Endothelial cell of umbilical vein (primary cell): Measurements from ENCODE around the gene MINDY3. TPM values are rescaled to one million over a fixed set of nuclear protein-coding genes. Genes with fewer than 3 reads are reported as not detected.
"Not testable (repeated sequence)": the region's sequence is repeated elsewhere in the genome, so short reads cannot be mapped to it uniquely, and the experiment has no call there.

Experiments used
- BruUV-seq: library from RNA; stranded (reverse); fragments of 400-500 nt; replicated peaks from 2 replicates; lab custom pipeline; 2021; lab: Mats Ljungman, UMichigan
- CTCF ChIA-PET: fragments of 300-600, 350-600 bp; sonication (Branson Sonifier 250); formaldehyde crosslinking; loops from one replicate; lab custom pipeline; 2021; ENCODE audit warnings: antibody characterized with exemption, inconsistent platforms; lab: Charles Lee
- POLR2A ChIA-PET: fragments of 300-600, 350-600 bp; sonication (Branson Sonifier 250); formaldehyde crosslinking; loops from one replicate; lab custom pipeline; 2021; ENCODE audit warnings: antibody characterized with exemption, inconsistent platforms; lab: Charles Lee
- DNase-seq: peaks from one replicate; pipeline ENCODE4 v3.0.0-alpha.2; 2011; ENCODE audit warnings: low read depth, low spot score
- FAIRE-seq: peaks from 2 replicates; lab custom pipeline; 2011; peaks lifted over from hg19 to GRCh38; lab: Jason Lieb, UNC
- H2AFZ ChIP-seq: 2 replicates; pipeline ENCODE4 v1.6.0; 2012; ENCODE audit warnings: low read depth, low read length, control low read depth, inconsistent platforms
- H3K27ac ChIP-seq: 2 replicates; pipeline ENCODE4 v1.5.1; 2011; ENCODE audit warnings: low read depth, mild to moderate bottlenecking, control low read depth, low read length, moderate library complexity; ENCODE audit not compliant: insufficient read depth
- H3K27me3 ChIP-seq, 2 experiments: 2 replicates each; pipeline versions ENCODE4 v1.6.0 to v1.6.1; 2011; ENCODE audit warnings: low read length in 2 of 2, mixed read lengths in 1 of 2; ENCODE audit not compliant: control insufficient read depth in 2 of 2, insufficient read depth in 2 of 2
- H3K36me3 ChIP-seq, 2 experiments: 2 replicates in 1 of 2; 3 replicates in 1 of 2; pipeline ENCODE4 v1.5.1; 2011; ENCODE audit warnings: low read length in 2 of 2, mild to moderate bottlenecking in 1 of 2, moderate library complexity in 1 of 2; ENCODE audit not compliant: control insufficient read depth in 2 of 2, insufficient read depth in 2 of 2; ENCODE audit errors: extremely low read depth in 1 of 2
- H3K4me1 ChIP-seq: 3 replicates; pipeline ENCODE4 v1.5.1; 2011; ENCODE audit warnings: mild to moderate bottlenecking, low read length; ENCODE audit not compliant: control insufficient read depth, insufficient read depth; ENCODE audit errors: extremely low read depth
- H3K4me2 ChIP-seq: 2 replicates; pipeline ENCODE4 v1.6.1; 2011; ENCODE audit warnings: low read length, control low read depth, mixed read lengths; ENCODE audit not compliant: insufficient read depth
- H3K4me3 ChIP-seq, 3 experiments: fragments of 200-600 bp in 1 of 3; sonication (generic), shearing (Covaris generic) in 1 of 3; replicated peaks in 1 of 3; 2 replicates each; pipeline ENCODE4 v1.5.1; 2011 to 2016; ENCODE audit warnings: control low read depth in 3 of 3, low read length in 3 of 3, mild to moderate bottlenecking in 2 of 3, inconsistent platforms in 1 of 3, low read depth in 1 of 3, moderate library complexity in 1 of 3; ENCODE audit not compliant: insufficient read depth in 1 of 3
- H3K79me2 ChIP-seq: 2 replicates; pipeline ENCODE4 v1.6.0; 2012; ENCODE audit warnings: low read length, inconsistent platforms; ENCODE audit not compliant: control insufficient read depth, insufficient read depth
- H3K9ac ChIP-seq: replicated peaks from 2 replicates; pipeline ENCODE3; 2011; ENCODE audit warnings: low read length, control low read depth; ENCODE audit not compliant: insufficient read depth; ENCODE audit errors: extremely low read depth
- H3K9me1 ChIP-seq: replicated peaks from 3 replicates; pipeline ENCODE4 v1.6.0; 2011; ENCODE audit warnings: mild to moderate bottlenecking, low read length; ENCODE audit not compliant: control insufficient read depth, insufficient read depth; ENCODE audit errors: extremely low read depth
- H3K9me3 ChIP-seq: replicated peaks from 2 replicates; pipeline ENCODE4 v1.5.1; 2012; ENCODE audit warnings: low read length, inconsistent platforms; ENCODE audit not compliant: control insufficient read depth, insufficient read depth
- H4K20me1 ChIP-seq: replicated peaks from 2 replicates; pipeline ENCODE3; 2011; ENCODE audit warnings: mild to moderate bottlenecking, low read length; ENCODE audit not compliant: control insufficient read depth, insufficient read depth; ENCODE audit errors: extremely low read depth
- CTCF ChIP-seq, 2 donors: IDR thresholded peaks; 1 replicate in 1 of 2; 2 replicates in 1 of 2; pipeline ENCODE4 v1.5.1; 2011; ENCODE audit warnings: low read length in 2 of 2, mild to moderate bottlenecking in 2 of 2, moderate library complexity in 2 of 2, control low read depth in 1 of 2, inconsistent platforms in 1 of 2, low read depth in 1 of 2; ENCODE audit not compliant: insufficient read depth in 1 of 2; ENCODE audit errors: extremely low read depth in 1 of 2
- EZH2 ChIP-seq: IDR thresholded peaks from 2 replicates; pipeline ENCODE4 v1.6.1; 2012; ENCODE audit warnings: borderline replicate concordance, low read depth, mild to moderate bottlenecking, moderate library complexity, low read length, inconsistent platforms; ENCODE audit not compliant: severe bottlenecking
- FOS ChIP-seq: IDR thresholded peaks from 2 replicates; pipeline ENCODE4 v1.6.1; 2011; ENCODE audit warnings: mild to moderate bottlenecking, low read length, moderate library complexity, borderline replicate concordance; ENCODE audit not compliant: insufficient read depth
- GATA2 ChIP-seq: IDR thresholded peaks from 2 replicates; pipeline ENCODE4 v1.7.0; 2011; ENCODE audit warnings: low read depth, mild to moderate bottlenecking, moderate library complexity, mixed read lengths, low read length; ENCODE audit not compliant: insufficient read length, insufficient read depth
- JUN ChIP-seq: IDR thresholded peaks from 2 replicates; pipeline ENCODE4 v1.6.1; 2011; ENCODE audit warnings: borderline replicate concordance, low read depth; ENCODE audit not compliant: insufficient read length, insufficient read depth
- MYC ChIP-seq: IDR thresholded peaks from one replicate; pipeline ENCODE4 v1.6.1; 2011; ENCODE audit warnings: mild to moderate bottlenecking, low read depth, low read length
- POLR2A ChIP-seq: IDR thresholded peaks from 2 replicates; pipeline ENCODE4 v1.6.1; 2012; ENCODE audit warnings: low read depth, mild to moderate bottlenecking, control low read depth, low read length
- POLR2AphosphoS5 ChIP-seq: IDR thresholded peaks from 2 replicates; pipeline ENCODE4 v1.6.1; 2012; ENCODE audit warnings: low read depth, mild to moderate bottlenecking, control low read depth, low read length, moderate library complexity; ENCODE audit not compliant: insufficient read depth
- dilution Hi-C: fragments of 300-500 bp; cut with MboI; formaldehyde crosslinking; loops from one replicate; pipeline ENCODE4 v1.15.0; 2019; ENCODE audit warnings: low sequenced_read_pairs; ENCODE audit not compliant: extremely low pct_ligation_motif_present
- intact Hi-C: fragments of 100-400 bp; cut with micrococcal nuclease; formaldehyde crosslinking; loops from one replicate; pipeline ENCODE4 v1.10.0; 2022
- polyA plus RNA-seq, 4 experiments: library from polyadenylated mRNA; depleted of rRNA in 3 of 4; stranded (reverse) in 3 of 4; unstranded in 1 of 4; fragments of >200 nt; gene quantifications; 2 replicates each; pipeline versions ENCODE4 v1.2.1 to v1.2.3, GENCODE V29; 2011 to 2012; ENCODE audit warnings: missing spikeins in 1 of 4
- total RNA-seq: library from RNA; stranded (reverse); gene quantifications from 2 replicates; pipeline ENCODE4 v1.2.3, GENCODE V29; 2021
- TF ChIP-seq, protein P1 (sequence below): IDR thresholded peaks from 2 replicates; pipeline ENCODE4 v1.6.1; 2011; ENCODE audit not compliant: insufficient read depth, insufficient read length

Gene MINDY3
- total and polyA plus RNA-seq, 2 donors (not counting 3 experiments of a cell fraction or from before 2014, with no cell fraction given) = 7.5 to 20.2 TPM

GRCh38 chr10:15775513-15775912, 84.8 kb downstream of the MINDY3 start:
- H3K9me1 ChIP-seq = no peaks in the 10 kb centered on the region
- no peak overlapping the region for H3K27ac ChIP-seq
- H2AFZ ChIP-seq = no peak overlapping the region
- TF ChIP-seq POLR2AphosphoS5 (no peak), CTCF (IDR thresholded peaks at IDR 0.05; ENCODE audit: extremely low read depth in 1 of 2, insufficient read depth in 1 of 2, low read depth in 1 of 2, low read length in 2 of 2) (no peak), POLR2A (no peak), FOS (no peak), GATA2 (no peak), MYC (no peak), EZH2 (no peak), JUN (no peak)
- TF ChIP-seq, protein P1, sequence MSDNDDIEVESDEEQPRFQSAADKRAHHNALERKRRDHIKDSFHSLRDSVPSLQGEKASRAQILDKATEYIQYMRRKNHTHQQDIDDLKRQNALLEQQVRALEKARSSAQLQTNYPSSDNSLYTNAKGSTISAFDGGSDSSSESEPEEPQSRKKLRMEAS = no peak
- H3K36me3 ChIP-seq = no peaks in the 10 kb centered on the region
- no peak overlapping the region for H3K4me2 ChIP-seq
- H3K9me3 ChIP-seq = no peaks in the 10 kb centered on the region
- no peak for DNase-seq
- no peaks in the 10 kb centered on the region for H3K79me2 ChIP-seq
- H4K20me1 ChIP-seq = no peaks in the 10 kb centered on the region
- H3K27me3 ChIP-seq = no peaks in the 10 kb centered on the region
- POLR2A ChIA-PET = no interaction called here
- intact Hi-C loops = no loop called here
- CTCF ChIA-PET = no interaction called here
- H3K4me1 ChIP-seq = no peaks in the 10 kb centered on the region
- dilution Hi-C loops = no loop called here
- no peak overlapping the region for H3K4me3 ChIP-seq
- no TSS peak for BruUV-seq
- no peak overlapping the region for H3K9ac ChIP-seq
- no peak for FAIRE-seq

- intact Hi-C loops = not testable (repeated sequence)
Observed at GRCh38 chr10:15774534-15774933, 85.8 kb downstream of the MINDY3 start.

More at GRCh38 chr10:15774534-15774933, 85.8 kb downstream of the MINDY3 start:
- H3K4me3 ChIP-seq, H3K27ac ChIP-seq, H3K79me2 ChIP-seq, H3K36me3 ChIP-seq, FAIRE-seq, DNase-seq, dilution Hi-C loops, H4K20me1 ChIP-seq, H3K9me1 ChIP-seq, H2AFZ ChIP-seq, H3K4me1 ChIP-seq, H3K9me3 ChIP-seq, H3K27me3 ChIP-seq, H3K4me2 ChIP-seq, BruUV-seq, CTCF ChIA-PET, H3K9ac ChIP-seq, POLR2A ChIA-PET: not testable (repeated sequence)
